Prostate gland (tissue), 1 donor: ENCODE results near the gene PARP8.

ENCODE experiments used
- POLR2A ChIP-seq: fragments of 450-650 bp; IDR thresholded peaks from one replicate; pipeline ENCODE4 v1.6.1; 2016; ENCODE audit warnings: antibody characterized with exemption, mild to moderate bottlenecking
- POLR2AphosphoS5 ChIP-seq: sonication (generic); formaldehyde crosslinking; IDR thresholded peaks from one replicate; pipeline ENCODE4 v1.6.1; 2017; ENCODE audit warnings: antibody characterized with exemption

DNA sequence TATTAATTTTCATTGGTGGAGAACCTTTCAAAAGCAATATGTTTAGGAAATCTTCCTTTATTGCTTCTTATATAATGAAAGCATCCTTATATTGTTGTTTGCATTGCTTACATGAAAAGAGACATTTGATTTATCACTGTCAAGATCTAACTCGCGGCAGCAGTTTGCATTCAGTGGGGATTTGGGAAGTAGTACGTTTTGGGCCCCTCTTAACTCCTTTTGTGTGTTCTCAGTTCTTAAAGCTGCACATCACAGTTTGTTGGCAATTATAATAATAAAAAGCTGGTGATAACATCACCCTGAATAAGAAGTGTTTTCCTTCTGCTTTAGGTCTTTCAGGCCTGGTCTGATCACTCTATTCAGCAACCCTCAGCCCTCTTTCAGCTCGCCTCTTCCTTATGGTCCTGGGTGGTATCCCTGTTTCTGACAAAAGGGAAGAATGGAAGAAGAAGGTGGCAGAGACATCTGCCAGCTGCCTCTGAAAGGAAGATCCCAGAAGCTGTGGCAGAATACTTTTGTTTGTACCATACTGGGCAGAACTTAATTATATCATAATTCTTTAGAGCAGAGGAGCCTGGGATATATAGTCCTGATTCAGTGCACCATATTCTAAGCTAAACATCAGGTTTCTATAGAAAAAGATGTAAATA lies 53.7 kb downstream of the PARP8 start:
- TF ChIP-seq POLR2A (no peak), POLR2AphosphoS5 (no peak)
